IMR-90 (cell line): Measurements from ENCODE around the gene NT5C1B. TPM values are rescaled to one million over a fixed set of nuclear protein-coding genes. Genes with fewer than 3 reads are reported as not detected.

Experiments used
- ATAC-seq: fragments of 200-7000 bp; cut with Tn5 transposase; 2 replicates; pipeline ENCODE4 v1.9.1; 2020; ENCODE audit warnings: low read depth, mild to moderate bottlenecking, moderate library complexity
- BruUV-seq: library from RNA; stranded (reverse); fragments of 400-500 nt; replicated peaks from 2 replicates; lab custom pipeline; 2021; lab: Mats Ljungman, UMichigan
- CTCF ChIA-PET: fragments of 300-600 bp; formaldehyde crosslinking; extraction: SDS; loops from one replicate; lab custom pipeline; 2021; ENCODE audit warnings: antibody characterized with exemption; lab: Yijun Ruan, JAX
- POLR2A ChIA-PET: fragments of 300-600 bp; sonication (Branson Sonifier 250); formaldehyde crosslinking; loops from one replicate; lab custom pipeline; 2022; ENCODE audit warnings: antibody characterized with exemption; ENCODE audit not compliant: unreplicated experiment; lab: Charles Lee
- DNase-seq: peaks from one replicate; pipeline ENCODE4 v3.0.0; 2013
- H2AFZ ChIP-seq: replicated peaks from 2 replicates; pipeline ENCODE3; 2013; ENCODE audit warnings: low read length, mild to moderate bottlenecking; ENCODE audit not compliant: poor library complexity
- H2AK5ac ChIP-seq: 2 replicates; pipeline ENCODE4 v1.6.1; 2013; ENCODE audit warnings: low read depth, low read length, inconsistent platforms
- H2AK9ac ChIP-seq: replicated peaks from 2 replicates; pipeline ENCODE3; 2013; ENCODE audit warnings: mild to moderate bottlenecking, low read depth, low read length, moderate library complexity; ENCODE audit not compliant: poor library complexity
- H2BK120ac ChIP-seq: 2 replicates; pipeline ENCODE4 v1.6.1; 2013; ENCODE audit warnings: low read depth, low read length, inconsistent platforms
- H2BK15ac ChIP-seq: 3 replicates; pipeline ENCODE4 v1.6.1; 2013; ENCODE audit warnings: low read depth, low read length, inconsistent platforms
- H2BK20ac ChIP-seq: 2 replicates; pipeline ENCODE4 v1.6.1; 2013; ENCODE audit warnings: low read depth, mild to moderate bottlenecking, inconsistent platforms, low read length, moderate library complexity
- H2BK5ac ChIP-seq: 2 replicates; pipeline ENCODE4 v1.6.1; 2013; ENCODE audit warnings: mild to moderate bottlenecking, low read depth, low read length, inconsistent platforms; ENCODE audit not compliant: poor library complexity, severe bottlenecking
- H3K14ac ChIP-seq: replicated peaks from 2 replicates; pipeline ENCODE4 v1.6.1; 2013; ENCODE audit warnings: low read depth, low read length, inconsistent platforms
- H3K18ac ChIP-seq: 2 replicates; pipeline ENCODE4 v1.6.1; 2013; ENCODE audit warnings: low read depth, low read length, control low read depth
- H3K23ac ChIP-seq: 2 replicates; pipeline ENCODE4 v1.6.1; 2013; ENCODE audit warnings: low read depth, low read length, inconsistent platforms
- H3K27ac ChIP-seq: 2 replicates; pipeline ENCODE4 v1.5.1; 2013; ENCODE audit warnings: mild to moderate bottlenecking, control low read depth, low read length; ENCODE audit not compliant: insufficient read depth
- H3K27me3 ChIP-seq: 2 replicates; pipeline ENCODE4 v1.6.1; 2013; ENCODE audit warnings: low read length; ENCODE audit not compliant: control insufficient read depth, insufficient read depth
- H3K36me3 ChIP-seq: 2 replicates; pipeline ENCODE4 v1.6.1; 2013; ENCODE audit warnings: low read length, mixed read lengths; ENCODE audit not compliant: control insufficient read depth, insufficient read depth
- H3K4ac ChIP-seq: 2 replicates; pipeline ENCODE4 v1.6.1; 2013; ENCODE audit warnings: low read depth, low read length, inconsistent platforms
- H3K4me1 ChIP-seq: 2 replicates; pipeline ENCODE4 v1.6.1; 2013; ENCODE audit warnings: low read length, mixed read lengths; ENCODE audit not compliant: control insufficient read depth, insufficient read depth
- H3K4me2 ChIP-seq: 2 replicates; pipeline ENCODE4 v1.6.1; 2013; ENCODE audit warnings: low read depth, mild to moderate bottlenecking, control low read depth, low read length, moderate library complexity
- H3K4me3 ChIP-seq: 2 replicates; pipeline ENCODE4 v1.5.1; 2013; ENCODE audit warnings: low read depth, mild to moderate bottlenecking, control low read depth, low read length, moderate library complexity; ENCODE audit not compliant: insufficient read depth
- H3K56ac ChIP-seq: 2 replicates; pipeline ENCODE4 v1.6.1; 2013; ENCODE audit warnings: low read length, inconsistent platforms; ENCODE audit not compliant: insufficient read depth; ENCODE audit errors: extremely low read depth
- H3K79me1 ChIP-seq, 2 experiments: 2 replicates each; pipeline ENCODE4 v1.6.1; 2013; ENCODE audit warnings: low read length in 2 of 2, inconsistent platforms in 1 of 2, low read depth in 1 of 2
- H3K9ac ChIP-seq: 2 replicates; pipeline ENCODE4 v1.6.1; 2013; ENCODE audit warnings: low read depth, low read length, control low read depth
- H3K9me1 ChIP-seq: 2 replicates; pipeline ENCODE4 v1.6.1; 2013; ENCODE audit warnings: low read length, inconsistent platforms; ENCODE audit not compliant: insufficient read depth
- H3K9me3 ChIP-seq: 2 replicates; pipeline ENCODE4 v1.6.1; 2013; ENCODE audit warnings: low read length; ENCODE audit not compliant: control insufficient read depth, insufficient read depth
- H4K20me1 ChIP-seq: 2 replicates; pipeline ENCODE4 v1.6.1; 2013; ENCODE audit warnings: low read length, inconsistent platforms; ENCODE audit not compliant: insufficient read depth
- H4K5ac ChIP-seq: 2 replicates; pipeline ENCODE4 v1.6.1; 2013; ENCODE audit warnings: mild to moderate bottlenecking, low read depth, low read length, control low read depth
- H4K8ac ChIP-seq, 2 experiments: 2 replicates each; pipeline ENCODE4 v1.6.1; 2013; ENCODE audit warnings: low read depth in 2 of 2, low read length in 2 of 2, control low read depth in 1 of 2, inconsistent platforms in 1 of 2
- H4K91ac ChIP-seq: 2 replicates; pipeline ENCODE4 v1.6.1; 2013; ENCODE audit warnings: low read depth, low read length, inconsistent platforms; ENCODE audit not compliant: insufficient read depth
- CHD1 ChIP-seq: IDR thresholded peaks from 2 replicates; pipeline ENCODE4 v1.6.1; 2012; ENCODE audit warnings: low read depth, low read length, improper control_type of control experiment
- POLR2A ChIP-seq: IDR thresholded peaks from 2 replicates; pipeline ENCODE4 v1.6.1; 2012; ENCODE audit warnings: mild to moderate bottlenecking, low read depth, low read length
- WGBS, 2 experiments: methylation state at CpG; one replicate each; pipeline versions ENCODE4 v1.1.5 to v1.1.7; 2013; ENCODE audit warnings: missing lambda C conversion rate in 2 of 2; ENCODE audit not compliant: insufficient read length in 1 of 2; ENCODE audit errors: extremely low coverage in 2 of 2; 5-methylcytosine and 5-hydroxymethylcytosine counted together
- dilution Hi-C: fragments of 300-500 bp; cut with HindIII; formaldehyde crosslinking; loops from one replicate; pipeline ENCODE4 v1.14.3; 2018; ENCODE audit warnings: low sequenced_read_pairs; ENCODE audit not compliant: unreplicated experiment
- in situ Hi-C: fragments of 300-500 bp; cut with MboI; formaldehyde crosslinking; loops from 3 replicates; pipeline ENCODE4 v1.14.3; 2019; ENCODE audit warnings: low sequenced_read_pairs, inconsistent platforms, mixed read lengths
- intact Hi-C: fragments of 100-400 bp; cut with micrococcal nuclease; formaldehyde crosslinking; loops from 2 replicates; pipeline ENCODE4 v1.10.0; 2022
- polyA plus RNA-seq, 3 experiments: library from polyadenylated mRNA; depleted of rRNA; stranded (reverse); fragments of >200 nt; gene quantifications; 2 replicates each; pipeline ENCODE4 v1.2.3, GENCODE V29; 2012; ENCODE audit warnings: low replicate concordance in 1 of 3
- total RNA-seq: library from RNA; depleted of rRNA; stranded (reverse); fragments of >200 nt; gene quantifications from 2 replicates; pipeline ENCODE4 v1.2.3, GENCODE V29; 2012

The NT5C1B gene
- total and polyA plus RNA-seq, 2 of the 4 experiments (the other 2 are of a cell fraction) = not detected

GRCh38 chr2:18588802-18589201 lies 567 bp downstream of the NT5C1B start:
- Histone ChIP-seq H3K14ac (no peak overlapping the region), H3K4me1 (no peaks in the 10 kb centered on the region), H2BK20ac (no peak overlapping the region), H3K4me2 (no peak overlapping the region), H2AFZ (no peak overlapping the region), H3K18ac (no peak overlapping the region), H4K8ac (no peak overlapping the region), H2BK15ac (no peak overlapping the region), H2AK9ac (no peak overlapping the region), H3K4ac (no peak overlapping the region), H3K56ac (no peak overlapping the region), H4K5ac (no peak overlapping the region), H4K20me1 (no peaks in the 10 kb centered on the region), H2BK120ac (no peak overlapping the region), H4K91ac (no peak overlapping the region), H3K9me1 (peaks cover 5% of the 10 kb centered on the region), H3K9me3 (peaks cover 4% of the 10 kb centered on the region), H2AK5ac (no peak overlapping the region), H3K79me1 (no peaks in the 10 kb centered on the region), H3K4me3 (no peak overlapping the region), H3K36me3 (no peaks in the 10 kb centered on the region), H3K9ac (no peak overlapping the region), H3K27me3 (no peaks in the 10 kb centered on the region), H3K23ac (no peak overlapping the region), H2BK5ac (no peak overlapping the region), H3K27ac (no peak overlapping the region)
- intact Hi-C loops = no loop called here
- in situ Hi-C loops = no loop called here
- WGBS, 2 experiments = no CpG with 5 or more reads among the region's 1 CpG
- BruUV-seq = no TSS peak
- ATAC-seq (no peak), DNase-seq (no peak)
- no peak for TF ChIP-seq CHD1
- no peak for TF ChIP-seq POLR2A
- dilution Hi-C loops = no loop called here
- POLR2A ChIA-PET = no interaction called here
- CTCF ChIA-PET = no interaction called here
